Gastrocnemius medialis (tissue), 4 donors: ENCODE data around the gene GPR37.

Experiments
- CTCF ChIP-seq, 5 experiments: fragments of 450-650 bp in 3 of 5; fragments of 200-600 bp in 2 of 5; sonication (generic) in 2 of 5; IDR thresholded peaks in 4 of 5; conservative IDR thresholded peaks in 1 of 5; 1 replicate in 4 of 5; 2 replicates in 1 of 5; pipeline ENCODE4 v1.5.1; 2016 to 2019; ENCODE audit warnings: antibody characterized with exemption in 5 of 5, mild to moderate bottlenecking in 3 of 5, moderate library complexity in 3 of 5
- POLR2A ChIP-seq, 2 donors: fragments of 450-650 bp; IDR thresholded peaks; one replicate each; pipeline ENCODE4 v1.6.1; 2017; ENCODE audit warnings: antibody characterized with exemption in 2 of 2, mild to moderate bottlenecking in 2 of 2, moderate library complexity in 2 of 2

- TF ChIP-seq POLR2A (IDR thresholded peaks at IDR 0.05) (no peak), CTCF (IDR thresholded peaks at IDR 0.05 in 4 of 5, conservative IDR thresholded peaks at IDR 0.05 in 1 of 5) (no peak)
Measured at GRCh38 chr7:124775422-124775821, 9.8 kb upstream of the GPR37 start.
